ENCODE results near the gene PJVK. TPM values are rescaled to one million over a fixed set of nuclear protein-coding genes. Genes with fewer than 3 reads are reported as not detected.

PJVK gene
- total and polyA plus RNA-seq, 2 donors (not counting 3 experiments of a cell fraction or from before 2014, with no cell fraction given) = 1.3 to 1.4 TPM

DNA sequence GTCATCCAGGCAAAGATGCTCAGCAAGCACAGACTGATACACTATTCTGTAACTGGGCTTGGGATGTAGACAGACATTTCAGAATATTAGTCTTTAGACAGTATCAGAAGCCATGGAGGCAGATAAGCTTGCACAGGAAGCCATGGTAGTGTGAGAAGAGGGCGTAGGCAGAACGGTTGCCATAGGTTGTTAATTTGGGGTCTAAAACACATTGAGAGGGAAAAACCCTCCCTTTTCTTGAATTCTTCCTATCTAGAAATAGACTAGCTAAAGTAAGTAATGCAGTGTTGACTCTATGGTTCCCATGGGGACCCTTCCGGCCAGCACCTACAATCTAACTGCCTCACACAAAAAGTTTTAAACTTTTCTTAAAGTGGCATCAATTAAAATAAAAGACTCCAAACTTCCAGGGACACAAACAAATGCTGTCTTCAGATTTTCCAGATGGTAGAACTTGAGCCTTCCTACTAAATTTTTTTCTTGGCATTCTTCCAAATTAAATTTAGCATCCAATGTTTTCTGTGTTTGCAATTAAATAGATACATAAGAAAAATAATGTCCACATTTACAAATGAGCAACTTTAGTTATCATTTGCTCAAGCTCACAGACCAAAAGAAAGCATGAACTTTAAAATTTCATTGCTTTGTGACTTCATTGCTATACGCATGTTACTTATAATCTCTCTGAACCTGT is 2.1 kb upstream of the PJVK start:
- Histone ChIP-seq H3K9ac (replicated peaks; ENCODE audit: extremely low read depth, insufficient read depth, low read length) (no peak overlapping the region), H3K9me1 (replicated peaks; ENCODE audit: control insufficient read depth, extremely low read depth, insufficient read depth, low read length) (no peaks in the 10 kb centered on the region), H3K36me3 (ENCODE audit: control insufficient read depth in 2 of 2, extremely low read depth in 1 of 2, insufficient read depth in 2 of 2, low read length in 2 of 2) (peaks cover 7 to 15% of the 10 kb centered on the region in 2 experiments), H3K79me2 (ENCODE audit: control insufficient read depth, insufficient read depth, low read length) (peaks cover 23% of the 10 kb centered on the region), H2AFZ (ENCODE audit: low read depth, low read length) (no peak overlapping the region), H3K4me3 (replicated peaks in 1 of 3; ENCODE audit: insufficient read depth in 1 of 3, low read depth in 1 of 3, low read length in 3 of 3) (no peak overlapping the region), H3K4me1 (ENCODE audit: control insufficient read depth, extremely low read depth, insufficient read depth, low read length) (peaks cover 15% of the 10 kb centered on the region), H3K9me3 (replicated peaks; ENCODE audit: control insufficient read depth, insufficient read depth, low read length) (no peaks in the 10 kb centered on the region), H3K4me2 (ENCODE audit: insufficient read depth, low read length) (peak overlapping the region; percentile 78), H3K27ac (ENCODE audit: insufficient read depth, low read depth, low read length) (no peak overlapping the region), H4K20me1 (replicated peaks; ENCODE audit: control insufficient read depth, extremely low read depth, insufficient read depth, low read length) (no peaks in the 10 kb centered on the region), H3K27me3 (ENCODE audit: control insufficient read depth in 2 of 2, insufficient read depth in 2 of 2, low read length in 2 of 2) (no peaks in the 10 kb centered on the region)
- TF ChIP-seq POLR2A (IDR thresholded peaks at IDR 0.05; ENCODE audit: low read depth, low read length) (no peak), FOS (IDR thresholded peaks at IDR 0.05; ENCODE audit: borderline replicate concordance, insufficient read depth, low read length) (no peak), POLR2AphosphoS5 (IDR thresholded peaks at IDR 0.05; ENCODE audit: insufficient read depth, low read depth, low read length) (no peak), JUN (IDR thresholded peaks at IDR 0.05; ENCODE audit: borderline replicate concordance, insufficient read depth, insufficient read length, low read depth) (no peak), EZH2 (IDR thresholded peaks at IDR 0.05; ENCODE audit: borderline replicate concordance, low read depth, low read length, severe bottlenecking) (no peak), MYC (IDR thresholded peaks at IDR 0.05; ENCODE audit: low read depth, low read length) (no peak), CTCF (IDR thresholded peaks at IDR 0.05; ENCODE audit: extremely low read depth in 1 of 2, insufficient read depth in 1 of 2, low read depth in 1 of 2, low read length in 2 of 2) (no peak)
- TF ChIP-seq, protein P1, sequence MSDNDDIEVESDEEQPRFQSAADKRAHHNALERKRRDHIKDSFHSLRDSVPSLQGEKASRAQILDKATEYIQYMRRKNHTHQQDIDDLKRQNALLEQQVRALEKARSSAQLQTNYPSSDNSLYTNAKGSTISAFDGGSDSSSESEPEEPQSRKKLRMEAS (IDR thresholded peaks at IDR 0.05; ENCODE audit: insufficient read depth, insufficient read length) = no peak
- ChIA-PET POLR2A (no interaction called here), CTCF (no interaction called here)
- no TSS peak for BruUV-seq (replicated peaks)
- dilution Hi-C loops (cut with MboI; ENCODE audit: extremely low pct_ligation_motif_present, low sequenced_read_pairs) = loop anchor here (25.0 kb wide), 1 partner anchor 312 kb away; no protein-coding TSS in a partner anchor
- DNase-seq (ENCODE audit: low read depth, low spot score) = no peak
- FAIRE-seq = no peak
- intact Hi-C loops (cut with micrococcal nuclease) = no loop called here
